Effector CD8-positive, alpha-beta T cell (primary cell): ENCODE measurements around the gene RABL2B.

Source experiments
- DNase-seq: peaks from one replicate; lab custom pipeline; 2025; lab: John Stamatoyannopoulos, UW

The RABL2B gene

GRCh38 chr22:50722716-50723428 is 60.6 kb downstream of the RABL2B start:
- no peak for DNase-seq

GRCh38 chr22:50722048-50722701 is 61.3 kb downstream of the RABL2B start:
- DNase-seq: no peak

GRCh38 chr22:50721257-50721844 is 62.1 kb downstream of the RABL2B start:
- DNase-seq: no peak

GRCh38 chr22:50720301-50721256 is 62.9 kb downstream of the RABL2B start:
- DNase-seq: no peak

GRCh38 chr22:50719814-50720300 is 63.6 kb downstream of the RABL2B start:
- no peak for DNase-seq

- no peak for DNase-seq
Measured at GRCh38 chr22:50718352-50718709, 65.1 kb downstream of the RABL2B start.

GRCh38 chr22:50717709-50718351 is 65.6 kb downstream of the RABL2B start:
- no peak for DNase-seq
